Measurements from ENCODE around the gene NQO1.

DNA sequence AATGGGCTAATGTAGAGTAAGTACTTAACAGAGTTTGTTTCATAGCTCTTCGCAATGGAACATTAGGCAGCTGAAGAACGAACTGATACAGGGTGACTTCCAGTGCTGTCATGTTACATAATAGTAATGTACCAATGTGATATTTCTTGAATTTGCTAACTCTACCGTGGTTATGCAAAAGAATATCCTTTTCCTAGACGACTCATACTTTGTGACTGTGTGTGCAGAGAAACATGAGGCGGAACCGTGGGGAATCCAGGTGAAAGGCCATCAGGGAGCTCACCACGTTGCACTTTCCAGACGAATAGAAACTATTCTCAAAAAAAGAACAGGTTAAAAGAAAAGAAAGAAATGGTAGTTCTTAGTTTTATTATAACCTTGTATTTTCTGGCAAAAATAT, 15.2 kb upstream of the NQO1 start:
- TF ChIP-seq, protein P1, sequence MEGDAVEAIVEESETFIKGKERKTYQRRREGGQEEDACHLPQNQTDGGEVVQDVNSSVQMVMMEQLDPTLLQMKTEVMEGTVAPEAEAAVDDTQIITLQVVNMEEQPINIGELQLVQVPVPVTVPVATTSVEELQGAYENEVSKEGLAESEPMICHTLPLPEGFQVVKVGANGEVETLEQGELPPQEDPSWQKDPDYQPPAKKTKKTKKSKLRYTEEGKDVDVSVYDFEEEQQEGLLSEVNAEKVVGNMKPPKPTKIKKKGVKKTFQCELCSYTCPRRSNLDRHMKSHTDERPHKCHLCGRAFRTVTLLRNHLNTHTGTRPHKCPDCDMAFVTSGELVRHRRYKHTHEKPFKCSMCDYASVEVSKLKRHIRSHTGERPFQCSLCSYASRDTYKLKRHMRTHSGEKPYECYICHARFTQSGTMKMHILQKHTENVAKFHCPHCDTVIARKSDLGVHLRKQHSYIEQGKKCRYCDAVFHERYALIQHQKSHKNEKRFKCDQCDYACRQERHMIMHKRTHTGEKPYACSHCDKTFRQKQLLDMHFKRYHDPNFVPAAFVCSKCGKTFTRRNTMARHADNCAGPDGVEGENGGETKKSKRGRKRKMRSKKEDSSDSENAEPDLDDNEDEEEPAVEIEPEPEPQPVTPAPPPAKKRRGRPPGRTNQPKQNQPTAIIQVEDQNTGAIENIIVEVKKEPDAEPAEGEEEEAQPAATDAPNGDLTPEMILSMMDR (conservative IDR thresholded peaks at IDR 0.05) = no peak
- no peak for TF ChIP-seq ZFX (IDR thresholded peaks at IDR 0.05)

All from C4-2B (cell line).